Bronchial epithelial cell (primary cell): ENCODE data around the gene NRARP. TPM values are rescaled to one million over a fixed set of nuclear protein-coding genes. Genes with fewer than 3 reads are reported as not detected.
"Not testable (repeated sequence)": the region's sequence is repeated elsewhere in the genome, so short reads cannot be mapped to it uniquely, and the experiment has no call there.

Experiments
- DNase-seq: peaks from one replicate; pipeline ENCODE4 v3.0.0-alpha.2; 2010; ENCODE audit warnings: low read depth
- FAIRE-seq: peaks from 2 replicates; lab custom pipeline; 2011; peaks lifted over from hg19 to GRCh38; lab: Jason Lieb, UNC
- H3K27me3 ChIP-seq: 2 replicates; pipeline ENCODE4 v1.5.1; 2011; ENCODE audit warnings: low read length; ENCODE audit not compliant: control insufficient read depth, insufficient read depth
- H3K36me3 ChIP-seq: 2 replicates; pipeline ENCODE4 v1.5.1; 2011; ENCODE audit warnings: low read length; ENCODE audit not compliant: control insufficient read depth, insufficient read depth
- H3K4me3 ChIP-seq: 2 replicates; pipeline ENCODE4 v1.5.1; 2011; ENCODE audit warnings: mild to moderate bottlenecking, low read depth, low read length, control low read depth
- CTCF ChIP-seq: IDR thresholded peaks from 2 replicates; pipeline ENCODE4 v1.5.1; 2011; ENCODE audit warnings: mild to moderate bottlenecking, moderate library complexity, low read length, control low read depth, inconsistent platforms; ENCODE audit not compliant: insufficient read depth, severe bottlenecking
- total RNA-seq: library from RNA; depleted of rRNA; stranded (reverse); fragments of >200 nt; gene quantifications from 2 replicates; pipeline ENCODE4 v1.2.1, GENCODE V29; 2014

The NRARP gene
- total RNA-seq, 1 donor from 2014 or later, result 3.4 TPM

GRCh38 chr9:137264067-137264466 lies 38.0 kb downstream of the NRARP start:
- no peak for TF ChIP-seq CTCF
- no peaks in the 10 kb centered on the region for H3K27me3 ChIP-seq
- DNase-seq (no peak), FAIRE-seq (no peak)
- peaks cover 25% of the 10 kb centered on the region for H3K36me3 ChIP-seq
- no peak overlapping the region for H3K4me3 ChIP-seq

GRCh38 chr9:137263506-137263905 lies 38.6 kb downstream of the NRARP start:
- Histone ChIP-seq H3K27me3 (no peaks in the 10 kb centered on the region), H3K36me3 (peaks cover 26% of the 10 kb centered on the region), H3K4me3 (no peak overlapping the region)
- no peak for TF ChIP-seq CTCF
- no peak for FAIRE-seq
- no peak for DNase-seq

GRCh38 chr9:137262909-137263285 lies 39.2 kb downstream of the NRARP start:
- no peak for FAIRE-seq
- H3K36me3 ChIP-seq, result peaks cover 26% of the 10 kb centered on the region
- no peaks in the 10 kb centered on the region for H3K27me3 ChIP-seq

GRCh38 chr9:137262173-137262908 lies 39.7 kb downstream of the NRARP start:
- not testable (repeated sequence) for FAIRE-seq, H3K4me3 ChIP-seq, DNase-seq, H3K27me3 ChIP-seq
- peaks cover 24% of the 10 kb centered on the region for H3K36me3 ChIP-seq
- TF ChIP-seq CTCF, result peak; percentile 31

More at GRCh38 chr9:137262909-137263285, 39.2 kb downstream of the NRARP start:
- no peak for TF ChIP-seq CTCF
- DNase-seq, result no peak
- H3K4me3 ChIP-seq, result no peak overlapping the region

- TF ChIP-seq CTCF, result no peak
- DNase-seq, result no peak
- peaks cover 9% of the 10 kb centered on the region for H3K36me3 ChIP-seq
- FAIRE-seq, result no peak
- H3K27me3 ChIP-seq, result no peaks in the 10 kb centered on the region
- no peak overlapping the region for H3K4me3 ChIP-seq
Observed at GRCh38 chr9:137256856-137257255, 45.2 kb downstream of the NRARP start.
